Testis (tissue), 3 donors: ENCODE measurements around the gene LIPT1. TPM values are rescaled to one million over a fixed set of nuclear protein-coding genes. Genes with fewer than 3 reads are reported as not detected.

ENCODE experiments used
- DNase-seq: peaks from one replicate; pipeline ENCODE4 v3.0.0-alpha.2; 2019
- H3K27ac ChIP-seq, 2 donors: fragments of 200-600 bp; sonication (generic); one replicate each; pipeline ENCODE4 v1.5.1; 2019
- H3K27me3 ChIP-seq: fragments of 200-600 bp; sonication (generic); one replicate; pipeline ENCODE4 v1.5.1; 2019
- H3K36me3 ChIP-seq: fragments of 200-600 bp; sonication (generic); one replicate; pipeline ENCODE4 v1.5.1; 2017; ENCODE audit warnings: low read depth; ENCODE audit errors: missing control alignments
- H3K4me1 ChIP-seq: fragments of 200-600 bp; sonication (generic); one replicate; pipeline ENCODE4 v1.5.1; 2019
- H3K4me3 ChIP-seq, 2 donors: fragments of 200-600 bp; sonication (generic); one replicate each; pipeline ENCODE4 v1.5.1; 2017 to 2019
- H3K9me3 ChIP-seq: fragments of 200-600 bp; sonication (generic); one replicate; pipeline ENCODE4 v1.5.1; 2017
- POLR2A ChIP-seq: fragments of 450-650 bp; IDR thresholded peaks from one replicate; pipeline ENCODE4 v1.6.1; 2017; ENCODE audit warnings: antibody characterized with exemption, mild to moderate bottlenecking, moderate library complexity
- WGBS, 2 donors: methylation state at CpG; one replicate each; pipeline ENCODE4 v1.1.5; 2018; 5-methylcytosine and 5-hydroxymethylcytosine counted together
- intact Hi-C: fragments of 100-400 bp; cut with DNase I; formaldehyde crosslinking; loops from one replicate; pipeline ENCODE4 v1.15.1; 2023; ENCODE audit warnings: low total_unique reads
- polyA plus RNA-seq: library from polyadenylated mRNA; stranded (reverse); fragments of 350-450 nt; fragmentation: Illumina TruSeq; extraction: RNeasy Lipid Tissue Mini Kit (QIAGEN cat#74804); gene quantifications from one replicate; pipeline ENCODE4 v1.2.3, GENCODE V29; 2014; ENCODE audit warnings: low read depth, low replicate concordance; ENCODE audit not compliant: insufficient read depth
- total RNA-seq, 2 donors: library from RNA; depleted of rRNA; stranded (reverse); fragments of >200 nt; gene quantifications; one replicate each; pipeline ENCODE4 v1.2.3, GENCODE V29; 2016
- TF ChIP-seq, protein P1 (sequence below), 3 experiments: fragments of 450-650 bp in 2 of 3; fragments of 200-600 bp in 1 of 3; sonication (generic) in 1 of 3; IDR thresholded peaks; one replicate each; pipeline ENCODE4 v1.5.1; 2016 to 2019; ENCODE audit warnings: antibody characterized with exemption in 3 of 3, mild to moderate bottlenecking in 2 of 3, moderate library complexity in 1 of 3

Gene LIPT1
- total and polyA plus RNA-seq, 3 donors from 2014 or later = 12.8 to 23.2 (median 14.1) TPM

DNA sequence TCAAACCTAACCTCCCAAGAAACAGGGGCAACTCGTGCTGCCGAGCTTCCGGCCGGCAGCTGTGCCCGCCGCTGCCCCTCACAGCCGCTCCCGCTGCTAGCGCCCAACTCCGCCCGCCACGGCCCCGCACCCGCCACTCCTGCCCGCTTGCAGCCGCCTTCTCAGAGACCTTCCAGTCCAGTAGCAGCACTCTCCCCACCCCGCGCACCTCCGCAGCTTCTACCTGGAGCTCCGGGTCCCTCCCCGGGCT is 14.0 kb upstream of the LIPT1 start:
- H3K4me1 ChIP-seq = peaks cover 3% of the 10 kb centered on the region
- no peaks in the 10 kb centered on the region for H3K9me3 ChIP-seq
- peak overlapping the region; percentile 86 for H3K27ac ChIP-seq
- no peak for TF ChIP-seq POLR2A
- TF ChIP-seq, protein P1, sequence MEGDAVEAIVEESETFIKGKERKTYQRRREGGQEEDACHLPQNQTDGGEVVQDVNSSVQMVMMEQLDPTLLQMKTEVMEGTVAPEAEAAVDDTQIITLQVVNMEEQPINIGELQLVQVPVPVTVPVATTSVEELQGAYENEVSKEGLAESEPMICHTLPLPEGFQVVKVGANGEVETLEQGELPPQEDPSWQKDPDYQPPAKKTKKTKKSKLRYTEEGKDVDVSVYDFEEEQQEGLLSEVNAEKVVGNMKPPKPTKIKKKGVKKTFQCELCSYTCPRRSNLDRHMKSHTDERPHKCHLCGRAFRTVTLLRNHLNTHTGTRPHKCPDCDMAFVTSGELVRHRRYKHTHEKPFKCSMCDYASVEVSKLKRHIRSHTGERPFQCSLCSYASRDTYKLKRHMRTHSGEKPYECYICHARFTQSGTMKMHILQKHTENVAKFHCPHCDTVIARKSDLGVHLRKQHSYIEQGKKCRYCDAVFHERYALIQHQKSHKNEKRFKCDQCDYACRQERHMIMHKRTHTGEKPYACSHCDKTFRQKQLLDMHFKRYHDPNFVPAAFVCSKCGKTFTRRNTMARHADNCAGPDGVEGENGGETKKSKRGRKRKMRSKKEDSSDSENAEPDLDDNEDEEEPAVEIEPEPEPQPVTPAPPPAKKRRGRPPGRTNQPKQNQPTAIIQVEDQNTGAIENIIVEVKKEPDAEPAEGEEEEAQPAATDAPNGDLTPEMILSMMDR (IDR thresholded peaks at IDR 0.05) = peak in 1 of 3 experiments; percentile 17
- peak overlapping the region; percentile 72 to 94 for H3K4me3 ChIP-seq
- no peak for DNase-seq
- no peaks in the 10 kb centered on the region for H3K36me3 ChIP-seq
- intact Hi-C loops = no loop called here
- no peaks in the 10 kb centered on the region for H3K27me3 ChIP-seq
- WGBS, 2 donors = 0% methylated on average over 14 of the region's 21 CpGs; no CpG with 5 or more reads in 1 of the 2 donors

DNA sequence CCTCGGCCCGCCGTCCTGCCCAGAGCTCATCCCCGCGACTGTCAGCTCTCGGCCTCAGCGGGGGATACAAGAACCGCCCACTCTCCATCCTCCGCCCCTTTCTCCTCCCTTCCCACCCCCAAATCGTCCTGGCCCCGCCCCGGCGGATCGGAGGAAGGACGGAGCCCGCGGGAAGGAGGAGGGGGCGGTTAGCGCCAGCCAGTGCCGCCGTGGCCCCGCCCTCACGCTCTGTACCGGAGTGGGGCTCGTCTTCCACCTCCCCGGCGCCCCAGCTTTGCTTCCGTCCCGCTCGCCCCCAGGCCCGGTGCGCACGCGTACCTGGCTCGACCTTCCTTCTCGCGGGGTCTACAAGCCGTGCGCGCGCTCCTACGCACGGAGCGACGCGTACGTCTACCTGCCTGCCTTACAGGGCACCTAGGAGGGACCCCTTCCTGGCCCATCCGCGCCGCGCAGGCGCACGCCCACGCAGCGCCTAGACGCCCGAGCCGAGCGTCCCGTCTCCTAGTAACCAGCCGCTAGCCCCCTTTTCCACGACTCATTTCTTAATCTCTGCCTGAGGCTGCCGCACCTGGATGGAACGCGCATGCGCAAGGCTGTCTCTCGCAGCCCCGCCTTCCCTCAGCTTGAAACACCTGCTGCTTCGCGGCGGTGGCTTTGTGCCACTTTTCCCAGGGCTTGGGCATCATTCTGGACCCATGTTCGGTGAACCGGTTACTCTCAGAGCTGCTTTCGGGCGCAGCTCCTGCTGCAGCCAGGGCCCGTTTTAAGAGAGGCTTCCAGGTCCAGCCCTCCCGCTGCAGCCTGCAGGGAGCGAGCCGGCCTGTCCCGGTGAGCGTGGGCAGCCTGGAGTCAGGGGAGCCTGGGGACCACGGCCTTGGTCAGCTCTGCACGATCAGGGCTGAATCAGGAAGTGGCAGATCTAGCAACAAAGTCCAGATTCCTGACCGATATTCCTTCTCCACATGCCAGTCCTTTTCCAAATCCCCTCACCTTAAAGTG is 13.4 kb upstream of the LIPT1 start, which contains the start of gene C2orf15:
Gene C2orf15, plus strand, starts transcription at position 598 of the 999 bp plus-strand sequence. CDS start 8,852 bp downstream, outside the sequence.
- H3K4me3 ChIP-seq = peak within 1 kb of the TSS; percentile 72 to 94
- intact Hi-C loops = no loop called here
- no peaks in the 10 kb centered on the region for H3K36me3 ChIP-seq
- no peaks in the 10 kb centered on the region for H3K9me3 ChIP-seq
- 0 to 1% methylated on average over 44 to 79 of the region's 84 CpGs for WGBS, 2 donors
- peak; percentile 96 for DNase-seq
- no peaks in the 10 kb centered on the region for H3K27me3 ChIP-seq
- H3K4me1 ChIP-seq = peaks cover 3% of the 10 kb centered on the region
- TF ChIP-seq, protein P1 (IDR thresholded peaks at IDR 0.05) = no peak
- peak; percentile 63 for TF ChIP-seq POLR2A
- H3K27ac ChIP-seq = peak within 1 kb of the TSS; percentile 86

DNA sequence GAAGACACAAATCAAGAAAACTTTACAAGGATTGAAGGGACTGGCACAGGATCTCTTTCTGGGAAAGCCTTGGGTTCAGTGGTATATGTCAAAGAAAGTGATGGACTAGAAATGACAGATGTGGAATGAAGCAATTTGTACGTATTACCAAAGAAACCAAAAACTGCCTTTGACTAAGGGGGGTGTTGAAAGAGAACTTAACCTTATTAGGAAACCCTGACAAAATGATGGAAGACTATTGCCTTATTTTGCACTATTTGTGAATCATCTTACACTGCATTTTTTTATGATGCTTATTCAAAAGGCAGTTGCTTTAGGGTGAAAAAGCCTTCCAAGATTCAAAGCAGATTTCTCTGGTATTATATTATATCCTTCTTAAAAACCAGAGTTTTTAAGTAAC is 4.1 kb upstream of the LIPT1 start:
- Histone ChIP-seq H3K27me3 (no peaks in the 10 kb centered on the region), H3K4me1 (peaks cover 7% of the 10 kb centered on the region), H3K9me3 (no peaks in the 10 kb centered on the region), H3K36me3 (no peaks in the 10 kb centered on the region), H3K4me3 (no peak overlapping the region), H3K27ac (no peak overlapping the region)
- no peak for TF ChIP-seq POLR2A
- TF ChIP-seq, protein P1 (IDR thresholded peaks at IDR 0.05) = no peak
- WGBS, 2 donors = 94% methylated on average over 1 of the region's 1 CpG
- intact Hi-C loops = no loop called here
- DNase-seq = no peak

DNA sequence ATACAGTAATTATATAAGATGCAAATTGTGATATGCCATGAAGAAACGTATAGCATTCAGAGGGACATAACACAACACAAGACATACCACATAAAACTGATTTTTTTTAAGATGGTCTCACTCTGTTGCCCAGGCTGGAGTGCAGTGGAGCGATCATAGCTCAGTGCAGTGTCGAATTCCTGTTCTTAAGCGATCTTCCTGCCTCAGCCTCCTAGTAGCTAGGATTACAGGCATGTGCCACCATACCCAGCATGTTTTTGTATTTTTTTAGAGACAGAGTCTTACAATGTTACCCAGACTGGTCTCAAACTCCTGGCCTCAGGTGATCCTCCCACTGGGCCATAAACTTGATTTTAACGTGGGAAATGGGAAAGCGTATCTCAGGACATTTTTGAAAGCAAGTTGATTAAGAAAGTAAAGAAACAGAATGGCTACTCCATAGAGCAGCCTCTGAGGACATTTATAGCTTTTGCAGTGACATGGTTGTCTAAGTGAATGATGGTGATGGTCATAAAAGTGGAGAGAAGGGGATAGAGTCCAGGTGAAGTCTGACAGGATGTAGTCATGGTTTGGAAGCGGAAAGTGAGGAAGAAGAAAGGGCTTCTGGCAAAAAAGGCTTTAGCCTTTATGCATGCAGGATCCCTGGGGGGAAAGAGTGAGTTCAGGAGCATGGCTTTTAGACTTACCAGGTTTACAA is 2.4 kb upstream of the LIPT1 start:
- no peak for TF ChIP-seq POLR2A
- H3K36me3 ChIP-seq = no peaks in the 10 kb centered on the region
- intact Hi-C loops = no loop called here
- no peaks in the 10 kb centered on the region for H3K27me3 ChIP-seq
- H3K4me3 ChIP-seq = no peak overlapping the region
- H3K27ac ChIP-seq = no peak overlapping the region
- WGBS, 2 donors = 82 to 84% methylated on average over 7 of the region's 7 CpGs
- no peaks in the 10 kb centered on the region for H3K9me3 ChIP-seq
- peaks cover 13% of the 10 kb centered on the region for H3K4me1 ChIP-seq
- DNase-seq = no peak

DNA sequence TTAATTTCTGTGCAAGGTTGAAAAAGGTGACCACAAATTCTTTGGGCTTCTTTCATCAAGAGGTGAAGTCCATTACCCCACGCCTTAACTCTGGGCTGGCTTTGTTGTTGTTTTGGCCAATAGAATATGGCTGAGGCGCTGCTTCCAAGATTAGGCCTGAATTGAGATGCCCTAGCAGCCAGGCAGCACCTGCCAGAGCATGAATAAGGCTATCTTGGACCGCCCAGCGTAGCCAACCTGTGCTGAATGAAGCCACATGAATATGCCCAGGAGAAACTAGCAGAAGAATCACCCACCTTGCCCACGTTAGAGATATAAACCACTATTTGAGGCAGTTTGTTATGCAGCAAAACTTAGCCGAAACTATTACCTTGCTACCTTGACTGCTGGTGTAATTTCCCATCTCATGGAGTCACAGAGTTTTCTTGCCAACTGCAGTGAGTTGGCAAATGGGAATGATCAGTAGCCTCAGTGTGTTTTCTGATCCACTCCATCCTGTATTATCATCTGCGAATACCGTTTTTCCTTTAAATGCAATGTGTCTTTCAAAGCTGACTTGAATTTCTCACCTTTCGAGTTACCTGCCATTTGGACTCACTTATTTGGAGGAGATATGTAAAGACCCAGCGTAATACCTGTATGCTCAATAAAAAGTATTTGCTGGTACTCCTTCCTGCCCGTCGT is 704 bp upstream of the LIPT1 start:
- Histone ChIP-seq H3K27ac (peak overlapping the region; percentile 89 to 94), H3K4me3 (peak overlapping the region; percentile 69 to 84), H3K4me1 (peaks cover 13% of the 10 kb centered on the region), H3K9me3 (no peaks in the 10 kb centered on the region), H3K36me3 (no peaks in the 10 kb centered on the region), H3K27me3 (no peaks in the 10 kb centered on the region)
- 29 to 30% methylated on average over 10 to 12 of the region's 12 CpGs for WGBS, 2 donors
- DNase-seq = peak; percentile 24
- TF ChIP-seq, protein P1 (IDR thresholded peaks at IDR 0.05) = no peak
- TF ChIP-seq POLR2A = no peak
- intact Hi-C loops = no loop called here
